ENCODE results near the gene TGFBR2.

The TGFBR2 gene

GRCh38 chr3:30606301-30607031 lies at the start of gene TGFBR2:
TGFBR2 (plus strand) TSS chr3:30606601; CDS start chr3:30606884, 283 bp downstream.
- in situ Hi-C loops (cut with HindIII; ENCODE audit: low sequenced_read_pairs) = no loop called here
- TF ChIP-seq CTCF (IDR thresholded peaks at IDR 0.05; ENCODE audit: low read depth, low read length) = peak; percentile 18
- peak within 1 kb of the TSS; percentile 92 for H3K4me3 ChIP-seq (ENCODE audit: low read depth, low read length)
- DNase-seq (ENCODE audit: low read depth, low spot score) = peak; percentile 99

- in situ Hi-C loops (cut with HindIII; ENCODE audit: low sequenced_read_pairs) = no loop called here
- H3K4me3 ChIP-seq (ENCODE audit: low read depth, low read length) = no peak overlapping the region
- DNase-seq (ENCODE audit: low read depth, low spot score) = no peak
- TF ChIP-seq CTCF (IDR thresholded peaks at IDR 0.05; ENCODE audit: low read depth, low read length) = no peak
Measured at GRCh38 chr3:30557746-30558303, 48.6 kb upstream of the TGFBR2 start.

- in situ Hi-C loops (cut with HindIII; ENCODE audit: low sequenced_read_pairs) = no loop called here
- TF ChIP-seq CTCF (IDR thresholded peaks at IDR 0.05; ENCODE audit: low read depth, low read length) = no peak
- DNase-seq (ENCODE audit: low read depth, low spot score) = no peak
- H3K4me3 ChIP-seq (ENCODE audit: low read depth, low read length) = no peak overlapping the region
Measured at GRCh38 chr3:30563956-30564355, 42.4 kb upstream of the TGFBR2 start.

- TF ChIP-seq CTCF (IDR thresholded peaks at IDR 0.05; ENCODE audit: low read depth, low read length) = peak; percentile 3
- no peak overlapping the region for H3K4me3 ChIP-seq (ENCODE audit: low read depth, low read length)
- no peak for DNase-seq (ENCODE audit: low read depth, low spot score)
- in situ Hi-C loops (cut with HindIII; ENCODE audit: low sequenced_read_pairs) = no loop called here
Measured at GRCh38 chr3:30567139-30567753, 39.2 kb upstream of the TGFBR2 start.

- DNase-seq (ENCODE audit: low read depth, low spot score) = peak; percentile 14
- in situ Hi-C loops (cut with HindIII; ENCODE audit: low sequenced_read_pairs) = no loop called here
- TF ChIP-seq CTCF (IDR thresholded peaks at IDR 0.05; ENCODE audit: low read depth, low read length) = no peak
- H3K4me3 ChIP-seq (ENCODE audit: low read depth, low read length) = no peak overlapping the region
Measured at GRCh38 chr3:30576946-30577345, 29.5 kb upstream of the TGFBR2 start.

GRCh38 chr3:30577788-30578187 lies 28.6 kb upstream of the TGFBR2 start:
- no peak for TF ChIP-seq CTCF (IDR thresholded peaks at IDR 0.05; ENCODE audit: low read depth, low read length)
- H3K4me3 ChIP-seq (ENCODE audit: low read depth, low read length) = no peak overlapping the region
- DNase-seq (ENCODE audit: low read depth, low spot score) = no peak
- in situ Hi-C loops (cut with HindIII; ENCODE audit: low sequenced_read_pairs) = no loop called here

Measured in astrocyte of the spinal cord (primary cell).